Neural progenitor cell (in vitro differentiated cells): ENCODE data around the gene EIF3D. TPM values are rescaled to one million over a fixed set of nuclear protein-coding genes. Genes with fewer than 3 reads are reported as not detected.
"Not testable (repeated sequence)": the region's sequence is repeated elsewhere in the genome, so short reads cannot be mapped to it uniquely, and the experiment has no call there.

Experiments used
- DNase-seq: peaks from one replicate; pipeline ENCODE4 v3.0.0-alpha.2; 2016; ENCODE audit warnings: low spot score
- H2AFZ ChIP-seq: fragments of 200-600 bp; sonication (generic); replicated peaks from 2 replicates; pipeline ENCODE4 v1.6.1; 2016; ENCODE audit warnings: antibody characterized with exemption
- H3F3A ChIP-seq: fragments of 200-600 bp; sonication (generic); 2 replicates; pipeline ENCODE4 v1.6.1; 2016; ENCODE audit warnings: antibody characterized with exemption, low read depth
- H3K27ac ChIP-seq: fragments of 200-600 bp; sonication (generic); 2 replicates; pipeline ENCODE4 v1.5.1; 2016; ENCODE audit warnings: mild to moderate bottlenecking
- H3K27me3 ChIP-seq: fragments of 200-600 bp; sonication (generic); 2 replicates; pipeline ENCODE4 v1.6.1; 2016; ENCODE audit warnings: mild to moderate bottlenecking, moderate library complexity
- H3K36me3 ChIP-seq: fragments of 200-600 bp; sonication (generic); 2 replicates; pipeline ENCODE4 v1.5.1; 2016
- H3K4me1 ChIP-seq: fragments of 200-600 bp; sonication (generic); 2 replicates; pipeline ENCODE4 v1.6.1; 2016; ENCODE audit warnings: mixed run types
- H3K4me2 ChIP-seq: fragments of 200-600 bp; sonication (generic); 2 replicates; pipeline ENCODE4 v1.6.1; 2016
- H3K4me3 ChIP-seq: fragments of 200-600 bp; sonication (generic); 2 replicates; pipeline ENCODE4 v1.5.1; 2016
- H3K79me2 ChIP-seq: fragments of 200-600 bp; sonication (generic); 2 replicates; pipeline ENCODE4 v1.6.1; 2016; ENCODE audit warnings: low read depth
- H3K9ac ChIP-seq: fragments of 200-600 bp; sonication (generic); 2 replicates; pipeline ENCODE4 v1.6.1; 2016
- H3K9me3 ChIP-seq: fragments of 200-600 bp; sonication (generic); 2 replicates; pipeline ENCODE4 v1.5.1; 2016; ENCODE audit warnings: low read depth
- H4K20me1 ChIP-seq: fragments of 200-600 bp; sonication (generic); 2 replicates; pipeline ENCODE4 v1.6.1; 2016; ENCODE audit warnings: low read depth
- H3K27ac Mint-ChIP-seq: 3 replicates; pipeline ENCODE4 v1.8.0; 2021; ENCODE audit warnings: mixed read lengths
- H3K27me3 Mint-ChIP-seq: 2 replicates; pipeline ENCODE4 v1.8.0; 2022; ENCODE audit warnings: low read depth, mild to moderate bottlenecking, inconsistent platforms, moderate library complexity, mixed read lengths; ENCODE audit not compliant: insufficient read depth
- H3K36me3 Mint-ChIP-seq: 3 replicates; pipeline ENCODE4 v1.8.0; 2021; ENCODE audit warnings: mixed read lengths
- H3K4me1 Mint-ChIP-seq: 3 replicates; pipeline ENCODE4 v1.8.0; 2021; ENCODE audit warnings: mixed read lengths
- H3K4me3 Mint-ChIP-seq: 3 replicates; pipeline ENCODE4 v1.8.0; 2021; ENCODE audit warnings: mild to moderate bottlenecking, moderate library complexity, mixed read lengths
- H3K9me3 Mint-ChIP-seq: 3 replicates; pipeline ENCODE4 v1.8.0; 2020; ENCODE audit warnings: mixed read lengths
- CTCF ChIP-seq: fragments of 200-600 bp; sonication (generic); IDR thresholded peaks from 2 replicates; pipeline ENCODE4 v1.5.1; 2017; ENCODE audit warnings: antibody characterized with exemption, mild to moderate bottlenecking
- EZH2 ChIP-seq: fragments of 200-600 bp; sonication (generic); IDR thresholded peaks from 2 replicates; pipeline ENCODE4 v1.6.1; 2017; ENCODE audit warnings: antibody characterized with exemption, mild to moderate bottlenecking, moderate library complexity
- EZH2phosphoT487 ChIP-seq: fragments of 200-600 bp; sonication (generic); IDR thresholded peaks from 2 replicates; pipeline ENCODE4 v1.6.1; 2017; ENCODE audit warnings: antibody characterized with exemption
- total RNA-seq: library from RNA; depleted of rRNA; stranded (reverse); fragments of >200 nt; gene quantifications from 2 replicates; pipeline ENCODE4 v1.2.3, GENCODE V29; 2015; ENCODE audit warnings: low replicate concordance

The EIF3D gene
- total RNA-seq, 1 donor from 2014 or later: 361 TPM

GRCh38 chr22:36536717-36537116 lies 7.8 kb upstream of the EIF3D start:
- Histone ChIP-seq H2AFZ (peak overlapping the region; percentile 72), H3K79me2 (no peaks in the 10 kb centered on the region), H3K27ac (no peak overlapping the region), H3K36me3 (no peaks in the 10 kb centered on the region), H3K9me3 (no peaks in the 10 kb centered on the region), H3K9ac (no peak overlapping the region), H3K4me1 (no peaks in the 10 kb centered on the region), H3K4me3 (no peak overlapping the region), H3K27me3 (no peaks in the 10 kb centered on the region), H3F3A (no peaks in the 10 kb centered on the region), H3K4me2 (no peak overlapping the region), H4K20me1 (no peaks in the 10 kb centered on the region)
- no peak overlapping the region for H3K4me3 Mint-ChIP-seq
- H3K4me1 Mint-ChIP-seq: no peaks in the 10 kb centered on the region
- TF ChIP-seq CTCF (no peak), EZH2phosphoT487 (no peak), EZH2 (no peak)
- no peak for DNase-seq
- peaks cover 3% of the 10 kb centered on the region for H3K27me3 Mint-ChIP-seq
- H3K27ac Mint-ChIP-seq: no peak overlapping the region
- no peaks in the 10 kb centered on the region for H3K36me3 Mint-ChIP-seq
- H3K9me3 Mint-ChIP-seq: peaks cover 9% of the 10 kb centered on the region

GRCh38 chr22:36533320-36533719 lies 4.4 kb upstream of the EIF3D start:
- peaks cover 14% of the 10 kb centered on the region for H3F3A ChIP-seq
- not testable (repeated sequence) for H3K9ac ChIP-seq, H3K36me3 ChIP-seq, H3K9me3 ChIP-seq, H4K20me1 ChIP-seq, H3K4me1 ChIP-seq, H3K4me3 Mint-ChIP-seq, H3K27me3 ChIP-seq, H3K36me3 Mint-ChIP-seq, H3K9me3 Mint-ChIP-seq, H3K4me3 ChIP-seq, H3K27ac ChIP-seq, H3K4me1 Mint-ChIP-seq, H3K4me2 ChIP-seq, H2AFZ ChIP-seq, DNase-seq, H3K79me2 ChIP-seq, H3K27ac Mint-ChIP-seq, H3K27me3 Mint-ChIP-seq

- Histone ChIP-seq H3K79me2 (peaks cover 14% of the 10 kb centered on the region), H3K9ac (no peak overlapping the region), H3K27me3 (no peaks in the 10 kb centered on the region), H3K4me2 (no peak overlapping the region), H4K20me1 (peaks cover 9% of the 10 kb centered on the region), H3K27ac (no peak overlapping the region), H3K4me1 (peaks cover 6% of the 10 kb centered on the region), H3F3A (peaks cover 16% of the 10 kb centered on the region), H3K4me3 (no peak overlapping the region), H3K36me3 (no peaks in the 10 kb centered on the region), H2AFZ (no peak overlapping the region), H3K9me3 (no peaks in the 10 kb centered on the region)
- TF ChIP-seq CTCF (no peak), EZH2 (no peak), EZH2phosphoT487 (no peak)
- peaks cover 2% of the 10 kb centered on the region for H3K4me1 Mint-ChIP-seq
- H3K4me3 Mint-ChIP-seq: no peak overlapping the region
- H3K36me3 Mint-ChIP-seq: no peaks in the 10 kb centered on the region
- no peak for DNase-seq
- peak overlapping the region; percentile 27 for H3K27ac Mint-ChIP-seq
- peaks cover 9% of the 10 kb centered on the region for H3K9me3 Mint-ChIP-seq
- H3K27me3 Mint-ChIP-seq: peaks cover 3% of the 10 kb centered on the region
These were observed 3.5 kb upstream of the EIF3D start for GRCh38 chr22:36532466-36532865.

- Histone ChIP-seq H4K20me1 (peaks cover 26% of the 10 kb centered on the region), H3K9me3 (no peaks in the 10 kb centered on the region), H3K9ac (peak overlapping the region; percentile 90), H3K79me2 (peaks cover 38% of the 10 kb centered on the region), H3F3A (peaks cover 22% of the 10 kb centered on the region), H3K4me2 (peak overlapping the region; percentile 99), H3K27ac (peak overlapping the region; percentile 97), H2AFZ (peak overlapping the region; percentile 95), H3K27me3 (no peaks in the 10 kb centered on the region), H3K36me3 (peaks cover 5% of the 10 kb centered on the region), H3K4me3 (peak overlapping the region; percentile 93), H3K4me1 (peaks cover 10% of the 10 kb centered on the region)
- DNase-seq: no peak
- TF ChIP-seq EZH2 (no peak), CTCF (no peak), EZH2phosphoT487 (no peak)
- peaks cover 21% of the 10 kb centered on the region for H3K36me3 Mint-ChIP-seq
- peaks cover 6% of the 10 kb centered on the region for H3K4me1 Mint-ChIP-seq
- H3K9me3 Mint-ChIP-seq: peaks cover 3% of the 10 kb centered on the region
- H3K27me3 Mint-ChIP-seq: peaks cover 3% of the 10 kb centered on the region
- H3K4me3 Mint-ChIP-seq: peak overlapping the region; percentile 96
- H3K27ac Mint-ChIP-seq: peak overlapping the region; percentile 98
These were observed 625 bp downstream of the EIF3D start for GRCh38 chr22:36528341-36528740.
